ENCODE measurements around the gene PCDHA1. TPM values are rescaled to one million over a fixed set of nuclear protein-coding genes. Genes with fewer than 3 reads are reported as not detected.

PCDHA1 gene
- total and polyA plus RNA-seq, 2 donors (not counting 3 experiments of a cell fraction or from before 2014, with no cell fraction given), result 0.04 TPM; not detected in 1

DNA sequence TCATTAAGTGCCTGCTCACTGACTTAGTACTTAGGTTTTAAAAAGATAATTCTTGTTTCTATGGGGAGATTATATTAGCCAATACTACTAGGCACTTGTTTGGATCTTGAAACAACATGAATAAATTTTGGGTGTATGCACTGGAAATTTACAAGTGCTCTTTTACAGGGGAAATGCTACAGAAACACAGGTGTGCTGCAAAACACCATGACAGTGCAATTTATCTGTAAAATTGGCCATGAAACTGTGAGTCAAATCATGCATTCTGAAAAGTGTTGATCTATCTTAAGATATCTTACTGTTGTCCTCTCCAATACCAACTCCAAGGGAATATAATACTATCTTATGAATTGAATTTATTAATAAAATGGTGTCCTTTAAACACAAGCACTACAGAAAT, 253.1 kb downstream of the PCDHA1 start:
- Histone ChIP-seq H3K9me3 (replicated peaks; ENCODE audit: control insufficient read depth, insufficient read depth, low read length) (no peaks in the 10 kb centered on the region), H3K4me3 (replicated peaks in 1 of 3; ENCODE audit: insufficient read depth in 1 of 3, low read depth in 1 of 3, low read length in 3 of 3) (no peak overlapping the region), H2AFZ (ENCODE audit: low read depth, low read length) (no peak overlapping the region), H3K4me1 (ENCODE audit: control insufficient read depth, extremely low read depth, insufficient read depth, low read length) (no peaks in the 10 kb centered on the region), H3K79me2 (ENCODE audit: control insufficient read depth, insufficient read depth, low read length) (no peaks in the 10 kb centered on the region), H3K27ac (ENCODE audit: insufficient read depth, low read depth, low read length) (no peak overlapping the region), H3K9ac (replicated peaks; ENCODE audit: extremely low read depth, insufficient read depth, low read length) (no peak overlapping the region), H3K27me3 (ENCODE audit: control insufficient read depth in 2 of 2, insufficient read depth in 2 of 2, low read length in 2 of 2) (no peaks in the 10 kb centered on the region), H3K36me3 (ENCODE audit: control insufficient read depth in 2 of 2, extremely low read depth in 1 of 2, insufficient read depth in 2 of 2, low read length in 2 of 2) (no peaks in the 10 kb centered on the region), H3K4me2 (ENCODE audit: insufficient read depth, low read length) (no peak overlapping the region), H4K20me1 (replicated peaks; ENCODE audit: control insufficient read depth, extremely low read depth, insufficient read depth, low read length) (no peaks in the 10 kb centered on the region), H3K9me1 (replicated peaks; ENCODE audit: control insufficient read depth, extremely low read depth, insufficient read depth, low read length) (no peaks in the 10 kb centered on the region)
- FAIRE-seq, result no peak
- TF ChIP-seq EZH2 (IDR thresholded peaks at IDR 0.05; ENCODE audit: borderline replicate concordance, low read depth, low read length, severe bottlenecking), result no peak
- DNase-seq (ENCODE audit: low read depth, low spot score), result no peak
- dilution Hi-C loops (cut with MboI; ENCODE audit: extremely low pct_ligation_motif_present, low sequenced_read_pairs) (no loop called here), intact Hi-C loops (cut with micrococcal nuclease) (no loop called here)
- ChIA-PET CTCF (interaction anchor here (1.0 to 2.2 kb wide), 6 partner anchors 72 to 183 kb away, joined by 5 to 34 read pairs (median 7); partner anchors contain the start of genes PCDHA10, PCDHA11, PCDHA13 and PCDHAC1), POLR2A (no interaction called here)
- no TSS peak for BruUV-seq (replicated peaks)

DNA sequence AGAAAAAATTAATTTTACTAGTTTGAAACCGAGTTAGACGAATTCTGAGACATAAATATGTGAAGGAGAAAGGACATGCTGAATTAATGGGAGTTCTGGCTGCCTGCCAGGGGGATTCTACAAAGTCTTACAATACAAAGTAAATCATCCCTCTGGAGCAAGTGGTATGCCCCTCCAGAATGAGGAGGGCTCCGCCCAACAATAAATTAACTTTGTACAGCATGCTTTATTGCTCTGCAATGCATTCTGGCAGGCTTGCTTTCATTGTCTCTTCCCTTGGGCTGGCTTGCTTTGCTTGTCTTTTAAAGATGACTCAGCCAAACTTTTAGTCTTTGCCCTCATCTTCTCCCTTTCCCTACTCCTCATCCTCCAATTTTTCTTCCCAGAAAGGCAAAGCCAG, 253.6 kb downstream of the PCDHA1 start:
- Histone ChIP-seq H3K9me1 (replicated peaks; ENCODE audit: control insufficient read depth, extremely low read depth, insufficient read depth, low read length) (no peaks in the 10 kb centered on the region), H3K9me3 (replicated peaks; ENCODE audit: control insufficient read depth, insufficient read depth, low read length) (no peaks in the 10 kb centered on the region), H3K9ac (replicated peaks; ENCODE audit: extremely low read depth, insufficient read depth, low read length) (no peak overlapping the region), H3K4me2 (ENCODE audit: insufficient read depth, low read length) (no peak overlapping the region), H4K20me1 (replicated peaks; ENCODE audit: control insufficient read depth, extremely low read depth, insufficient read depth, low read length) (no peaks in the 10 kb centered on the region), H2AFZ (ENCODE audit: low read depth, low read length) (no peak overlapping the region), H3K27ac (ENCODE audit: insufficient read depth, low read depth, low read length) (no peak overlapping the region), H3K27me3 (ENCODE audit: control insufficient read depth in 2 of 2, insufficient read depth in 2 of 2, low read length in 2 of 2) (no peaks in the 10 kb centered on the region), H3K36me3 (ENCODE audit: control insufficient read depth in 2 of 2, extremely low read depth in 1 of 2, insufficient read depth in 2 of 2, low read length in 2 of 2) (no peaks in the 10 kb centered on the region), H3K79me2 (ENCODE audit: control insufficient read depth, insufficient read depth, low read length) (no peaks in the 10 kb centered on the region), H3K4me1 (ENCODE audit: control insufficient read depth, extremely low read depth, insufficient read depth, low read length) (no peaks in the 10 kb centered on the region), H3K4me3 (replicated peaks in 1 of 3; ENCODE audit: insufficient read depth in 1 of 3, low read depth in 1 of 3, low read length in 3 of 3) (no peak overlapping the region)
- CTCF ChIA-PET, result interaction anchor here (0.6 to 2.3 kb wide), 15 partner anchors 12 to 245 kb away, joined by 3 to 34 read pairs (median 4); partner anchors contain the start of genes PCDHA10, PCDHA11, PCDHA13 and PCDHA2
- dilution Hi-C loops (cut with MboI; ENCODE audit: extremely low pct_ligation_motif_present, low sequenced_read_pairs), result no loop called here
- no TSS peak for BruUV-seq (replicated peaks)
- intact Hi-C loops (cut with micrococcal nuclease), result no loop called here
- POLR2A ChIA-PET, result no interaction called here
- DNase-seq (ENCODE audit: low read depth, low spot score), result no peak
- no peak for FAIRE-seq
- no peak for TF ChIP-seq JUN (IDR thresholded peaks at IDR 0.05; ENCODE audit: borderline replicate concordance, insufficient read depth, insufficient read length, low read depth)
- no peak for TF ChIP-seq POLR2AphosphoS5 (IDR thresholded peaks at IDR 0.05; ENCODE audit: insufficient read depth, low read depth, low read length)
- TF ChIP-seq MYC (IDR thresholded peaks at IDR 0.05; ENCODE audit: low read depth, low read length), result no peak
- TF ChIP-seq GATA2 (IDR thresholded peaks at IDR 0.05; ENCODE audit: insufficient read depth, insufficient read length, low read depth, low read length), result no peak
- TF ChIP-seq, protein P1, sequence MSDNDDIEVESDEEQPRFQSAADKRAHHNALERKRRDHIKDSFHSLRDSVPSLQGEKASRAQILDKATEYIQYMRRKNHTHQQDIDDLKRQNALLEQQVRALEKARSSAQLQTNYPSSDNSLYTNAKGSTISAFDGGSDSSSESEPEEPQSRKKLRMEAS (IDR thresholded peaks at IDR 0.05; ENCODE audit: insufficient read depth, insufficient read length), result no peak
- no peak for TF ChIP-seq FOS (IDR thresholded peaks at IDR 0.05; ENCODE audit: borderline replicate concordance, insufficient read depth, low read length)
- no peak for TF ChIP-seq EZH2 (IDR thresholded peaks at IDR 0.05; ENCODE audit: borderline replicate concordance, low read depth, low read length, severe bottlenecking)
- TF ChIP-seq POLR2A (IDR thresholded peaks at IDR 0.05; ENCODE audit: low read depth, low read length), result no peak
- TF ChIP-seq, protein P2, sequence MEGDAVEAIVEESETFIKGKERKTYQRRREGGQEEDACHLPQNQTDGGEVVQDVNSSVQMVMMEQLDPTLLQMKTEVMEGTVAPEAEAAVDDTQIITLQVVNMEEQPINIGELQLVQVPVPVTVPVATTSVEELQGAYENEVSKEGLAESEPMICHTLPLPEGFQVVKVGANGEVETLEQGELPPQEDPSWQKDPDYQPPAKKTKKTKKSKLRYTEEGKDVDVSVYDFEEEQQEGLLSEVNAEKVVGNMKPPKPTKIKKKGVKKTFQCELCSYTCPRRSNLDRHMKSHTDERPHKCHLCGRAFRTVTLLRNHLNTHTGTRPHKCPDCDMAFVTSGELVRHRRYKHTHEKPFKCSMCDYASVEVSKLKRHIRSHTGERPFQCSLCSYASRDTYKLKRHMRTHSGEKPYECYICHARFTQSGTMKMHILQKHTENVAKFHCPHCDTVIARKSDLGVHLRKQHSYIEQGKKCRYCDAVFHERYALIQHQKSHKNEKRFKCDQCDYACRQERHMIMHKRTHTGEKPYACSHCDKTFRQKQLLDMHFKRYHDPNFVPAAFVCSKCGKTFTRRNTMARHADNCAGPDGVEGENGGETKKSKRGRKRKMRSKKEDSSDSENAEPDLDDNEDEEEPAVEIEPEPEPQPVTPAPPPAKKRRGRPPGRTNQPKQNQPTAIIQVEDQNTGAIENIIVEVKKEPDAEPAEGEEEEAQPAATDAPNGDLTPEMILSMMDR (IDR thresholded peaks at IDR 0.05; ENCODE audit: extremely low read depth in 1 of 2, insufficient read depth in 1 of 2, low read depth in 1 of 2, low read length in 2 of 2), result no peak
